SW 1271 (cell line): ENCODE results near the gene SLC28A2.
"Not testable (repeated sequence)": the region's sequence is repeated elsewhere in the genome, so short reads cannot be mapped to it uniquely, and the experiment has no call there.

ENCODE experiments used
- DNase-seq, 2 experiments: peaks; one replicate each; lab custom pipeline; 2025; lab: John Stamatoyannopoulos, UW

SLC28A2 gene, protein sequence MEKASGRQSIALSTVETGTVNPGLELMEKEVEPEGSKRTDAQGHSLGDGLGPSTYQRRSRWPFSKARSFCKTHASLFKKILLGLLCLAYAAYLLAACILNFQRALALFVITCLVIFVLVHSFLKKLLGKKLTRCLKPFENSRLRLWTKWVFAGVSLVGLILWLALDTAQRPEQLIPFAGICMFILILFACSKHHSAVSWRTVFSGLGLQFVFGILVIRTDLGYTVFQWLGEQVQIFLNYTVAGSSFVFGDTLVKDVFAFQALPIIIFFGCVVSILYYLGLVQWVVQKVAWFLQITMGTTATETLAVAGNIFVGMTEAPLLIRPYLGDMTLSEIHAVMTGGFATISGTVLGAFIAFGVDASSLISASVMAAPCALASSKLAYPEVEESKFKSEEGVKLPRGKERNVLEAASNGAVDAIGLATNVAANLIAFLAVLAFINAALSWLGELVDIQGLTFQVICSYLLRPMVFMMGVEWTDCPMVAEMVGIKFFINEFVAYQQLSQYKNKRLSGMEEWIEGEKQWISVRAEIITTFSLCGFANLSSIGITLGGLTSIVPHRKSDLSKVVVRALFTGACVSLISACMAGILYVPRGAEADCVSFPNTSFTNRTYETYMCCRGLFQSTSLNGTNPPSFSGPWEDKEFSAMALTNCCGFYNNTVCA

DNA sequence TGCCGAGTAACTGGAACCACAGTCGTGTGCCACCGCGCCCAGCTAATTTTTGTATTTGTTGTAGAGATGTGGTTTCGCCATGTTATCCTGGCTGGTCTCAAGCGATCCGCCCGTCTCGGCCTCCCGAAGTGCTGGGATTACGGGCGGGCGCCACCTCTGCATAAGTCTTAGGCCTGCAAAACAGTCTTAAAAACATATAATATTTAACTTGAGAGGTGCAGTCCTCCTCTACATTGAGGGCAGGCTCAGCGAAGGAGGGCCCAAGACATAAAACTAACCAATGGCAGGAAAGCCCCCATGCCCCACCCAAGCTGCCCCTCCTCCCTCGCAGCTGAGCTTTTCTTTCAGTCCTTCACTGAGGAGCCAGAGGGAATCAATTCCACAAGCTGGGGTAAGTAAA, at the start of gene SLC28A2:
SLC28A2 (plus strand) TSS at position 347 of the 400 bp plus-strand sequence. CDS start 982 bp downstream, outside the sequence.
- DNase-seq = no peak

- DNase-seq = no peak
Observed at GRCh38 chr15:45203182-45203581, 48.9 kb upstream of the SLC28A2 start.

GRCh38 chr15:45205192-45205591, 46.8 kb upstream of the SLC28A2 start:
- peak in 1 of 2 experiments; percentile 50 for DNase-seq

GRCh38 chr15:45212493-45212892, 39.5 kb upstream of the SLC28A2 start:
- no peak for DNase-seq

GRCh38 chr15:45221053-45221599, 30.9 kb upstream of the SLC28A2 start:
- no peak for DNase-seq

DNA sequence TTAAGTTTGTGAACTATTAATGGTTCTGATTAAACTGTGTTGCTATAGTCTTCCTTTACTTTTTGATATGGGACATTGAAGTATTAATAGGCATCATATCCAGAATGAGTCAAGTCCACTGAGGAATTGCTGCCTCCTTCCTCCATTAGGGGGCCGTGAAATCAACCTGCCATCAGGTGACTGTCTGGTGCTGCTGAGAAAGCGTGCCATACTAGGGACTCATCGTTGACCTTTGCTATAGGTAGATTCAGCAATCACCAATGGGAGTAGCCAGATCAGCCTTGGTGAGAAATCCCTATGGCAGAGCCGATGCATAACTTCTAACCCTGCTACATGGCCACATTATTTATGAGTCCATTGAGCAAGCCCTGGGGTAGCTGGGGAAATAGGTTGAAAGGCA, 30.1 kb upstream of the SLC28A2 start:
- no peak for DNase-seq

GRCh38 chr15:45224621-45225217, 27.3 kb upstream of the SLC28A2 start:
- no peak for DNase-seq

DNA sequence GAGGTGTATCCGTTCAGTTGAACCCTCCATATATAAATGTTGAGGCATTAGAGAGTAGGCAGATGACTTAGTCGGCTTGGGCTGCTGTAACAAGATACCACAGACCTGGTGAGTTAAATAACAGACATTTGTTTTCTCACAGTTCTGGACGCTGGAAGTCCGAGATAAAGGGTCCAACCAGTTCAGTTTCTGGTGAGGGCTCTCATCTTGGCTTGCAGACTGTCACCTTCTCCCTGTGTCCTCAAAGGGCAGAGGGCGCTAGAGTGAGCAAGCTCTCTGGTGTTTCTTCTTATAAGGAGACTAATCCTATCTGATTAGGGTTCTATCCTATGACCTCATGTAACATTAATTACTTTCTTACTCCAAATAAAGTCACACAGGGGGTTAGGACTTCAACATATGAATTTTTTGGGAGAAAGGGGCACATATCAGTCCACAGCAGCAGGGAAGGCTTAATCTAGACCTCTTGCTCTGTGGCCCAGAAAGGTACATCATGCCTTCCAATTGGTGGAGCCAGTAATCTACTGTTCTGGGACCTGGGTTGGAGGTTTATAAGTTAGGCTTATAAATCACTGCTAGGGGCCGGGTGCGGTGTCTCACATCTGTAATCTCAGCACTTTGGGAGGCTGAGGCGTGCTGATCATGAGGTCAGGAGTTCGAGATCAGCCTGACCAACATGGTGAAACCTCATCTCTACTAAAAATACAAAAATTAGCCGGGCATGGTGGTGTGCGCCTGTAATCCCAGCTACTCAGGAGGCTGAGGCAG, 26.3 kb upstream of the SLC28A2 start:
- DNase-seq = no peak

DNA sequence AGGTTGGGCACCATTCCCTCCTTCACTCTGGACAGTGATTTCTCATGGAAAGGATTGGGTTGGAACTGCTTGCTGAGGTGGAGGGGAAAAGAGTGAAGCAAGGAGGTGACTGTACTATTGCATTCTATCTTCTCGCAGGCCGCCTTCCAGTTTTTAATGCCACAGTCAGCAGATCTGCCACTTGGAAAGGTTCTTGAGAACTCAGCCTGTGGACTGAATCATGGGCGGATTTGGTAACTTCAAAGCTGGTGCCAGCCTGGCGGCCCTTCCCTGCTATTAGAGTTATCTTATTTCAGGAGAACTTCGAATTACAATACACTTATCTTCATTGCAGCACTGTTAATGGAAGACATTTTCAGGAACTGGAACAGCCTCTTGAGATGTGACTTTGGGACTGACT, 23.1 kb upstream of the SLC28A2 start:
- no peak for DNase-seq

DNA sequence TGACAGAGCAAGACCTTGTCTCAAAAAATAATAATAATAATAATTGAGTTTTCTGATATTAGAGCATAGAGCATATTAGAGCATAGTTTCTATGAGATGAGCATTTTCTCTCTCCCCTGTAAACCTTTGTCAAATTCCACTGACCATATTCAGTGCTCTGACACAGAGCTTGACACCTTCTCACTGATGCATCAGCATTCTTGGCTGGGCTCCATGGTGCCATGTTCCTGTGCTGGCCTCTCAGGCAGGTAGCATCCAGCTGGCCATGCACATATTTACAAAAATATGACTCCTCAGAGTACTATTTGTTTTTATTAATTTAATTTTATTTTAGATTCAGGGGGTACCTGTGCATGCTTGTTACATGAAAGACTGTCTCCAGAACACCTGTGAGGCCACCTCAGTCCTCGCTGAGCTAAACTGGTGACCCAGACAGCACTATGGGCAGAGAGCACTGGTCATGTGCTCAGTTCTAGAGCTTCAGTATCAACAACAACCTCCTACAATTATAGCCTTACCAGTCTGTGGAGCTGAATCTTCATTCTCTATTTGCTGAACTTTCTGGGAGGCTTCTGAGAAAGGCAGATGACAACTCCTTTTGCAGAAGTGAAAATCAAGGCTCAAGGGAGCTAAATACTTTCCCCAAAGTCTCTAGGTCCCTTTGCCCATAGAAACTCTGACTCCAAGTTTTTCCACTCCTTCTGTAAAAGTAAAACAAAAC, 21.6 kb upstream of the SLC28A2 start:
- DNase-seq = no peak

DNA sequence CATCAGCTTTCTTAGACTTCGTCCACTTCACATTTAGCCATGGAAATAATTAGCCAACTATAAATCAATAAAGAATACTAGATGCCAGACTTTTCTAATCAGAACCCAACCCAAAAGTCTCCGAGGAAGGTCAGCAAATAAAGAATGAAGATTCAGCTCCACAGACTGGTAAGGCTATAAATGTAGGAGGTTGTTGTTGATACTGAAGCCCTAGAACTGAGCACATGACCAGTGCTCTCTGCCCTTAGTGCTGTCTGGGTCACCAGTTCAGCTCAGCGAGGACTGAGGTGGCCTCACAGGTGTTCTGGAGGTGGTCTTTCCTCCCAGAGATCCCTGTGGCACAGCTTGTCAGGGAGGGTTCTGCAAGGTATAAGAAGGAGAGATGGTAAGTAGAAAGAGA, 20.9 kb upstream of the SLC28A2 start:
- no peak for DNase-seq

DNA sequence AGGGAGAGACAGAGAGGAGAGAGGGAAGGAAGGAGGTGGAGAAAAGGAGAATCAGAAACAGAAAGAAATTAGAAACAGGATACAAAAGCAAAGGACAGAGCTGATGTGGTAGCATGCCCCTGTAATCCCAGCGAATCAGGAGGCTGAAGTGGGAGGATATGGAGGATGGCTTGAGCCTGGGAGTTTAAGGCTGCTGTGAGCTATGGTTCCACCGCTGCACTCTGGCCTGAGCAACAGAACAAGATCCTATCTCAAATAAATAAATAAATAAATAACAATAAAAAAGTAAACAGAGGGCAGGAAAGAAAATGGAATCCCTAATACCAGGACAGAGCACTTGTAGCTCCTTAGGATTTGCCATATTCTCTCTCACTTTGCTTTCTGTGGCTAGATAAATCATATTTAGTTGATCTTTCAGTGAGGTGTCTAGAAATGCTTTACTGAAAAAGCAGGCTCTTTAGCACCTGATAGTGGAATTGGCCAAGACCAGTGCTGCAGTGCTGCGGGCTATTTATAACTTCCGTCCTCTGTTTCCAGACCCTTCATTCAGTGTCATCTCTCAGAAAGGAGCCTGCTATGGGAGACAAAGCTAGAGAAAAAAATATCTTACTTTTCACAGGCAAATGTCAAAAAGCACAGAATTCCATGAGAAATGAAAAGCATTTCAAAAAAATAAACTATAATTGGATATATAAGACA, 20.0 kb upstream of the SLC28A2 start:
- no peak for DNase-seq

DNA sequence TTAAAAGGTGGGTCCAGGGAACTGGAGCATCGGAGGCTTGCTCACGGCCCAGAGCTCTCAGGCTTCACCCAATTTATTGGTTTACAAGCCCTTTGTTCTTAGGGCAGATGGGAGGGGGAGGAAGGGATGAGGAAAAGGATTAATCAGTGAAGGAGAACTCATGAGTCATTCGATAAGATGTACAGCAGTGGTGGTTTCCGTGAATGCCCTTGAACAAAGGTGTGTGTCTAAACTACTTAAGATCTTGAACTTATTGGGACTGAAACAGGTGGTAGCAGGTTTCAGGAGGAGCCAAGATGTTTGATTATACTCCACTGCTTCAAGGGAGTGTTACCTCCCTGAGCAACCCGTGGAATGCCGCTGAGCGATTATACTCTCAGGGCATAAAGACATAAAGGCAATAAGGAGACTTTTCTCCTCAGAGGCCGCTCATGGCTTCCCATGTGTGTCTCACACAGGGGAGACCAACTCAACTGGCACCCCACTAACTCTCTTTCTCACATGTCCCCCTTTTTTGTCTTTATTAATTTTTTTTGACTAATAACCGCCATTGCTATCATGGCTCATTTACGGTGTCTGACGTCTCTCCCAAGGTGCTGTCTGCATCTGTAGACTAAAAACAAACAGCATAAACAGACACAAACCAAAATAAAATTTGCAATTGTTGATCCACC, 17.3 kb upstream of the SLC28A2 start:
- DNase-seq = no peak

GRCh38 chr15:45236806-45237205, 15.2 kb upstream of the SLC28A2 start:
- DNase-seq = not testable (repeated sequence)

- no peak for DNase-seq
Observed at GRCh38 chr15:45242289-45242688, 9.7 kb upstream of the SLC28A2 start.

DNA sequence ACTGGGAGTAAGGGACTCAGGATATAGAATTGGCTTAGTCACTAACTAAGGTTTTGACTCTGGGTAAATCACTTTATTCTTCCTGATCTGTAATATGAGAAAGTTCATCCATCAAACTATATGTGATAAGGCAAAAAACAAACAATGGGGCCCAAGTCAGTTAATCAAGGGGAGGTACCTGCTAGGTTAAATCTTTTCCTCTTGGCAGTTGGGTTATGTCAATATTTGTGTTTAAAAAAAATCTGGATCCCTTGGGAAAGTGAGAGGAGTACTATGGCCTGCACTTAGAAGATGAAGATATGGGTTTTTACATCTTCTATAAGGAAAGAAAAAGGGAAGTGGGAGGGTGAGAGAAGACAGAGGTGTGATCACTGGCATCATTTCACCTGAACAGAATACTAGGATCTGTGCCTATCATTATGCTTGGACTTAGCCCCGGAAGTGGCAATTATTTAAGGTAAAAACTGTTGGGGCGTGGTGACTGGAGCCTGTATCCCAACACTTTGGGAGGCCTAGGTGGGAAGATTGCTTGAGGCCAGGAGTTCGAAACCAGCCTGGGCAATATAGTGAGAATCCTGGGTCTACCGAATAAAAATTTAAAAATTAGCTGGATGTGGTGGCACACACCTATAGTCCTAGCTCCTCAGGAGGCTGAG, 2.8 kb upstream of the SLC28A2 start:
- no peak for DNase-seq

- no peak for DNase-seq
Observed at GRCh38 chr15:45253330-45253729, 1.3 kb downstream of the SLC28A2 start.

- DNase-seq = no peak
Observed at GRCh38 chr15:45254405-45254804, 2.4 kb downstream of the SLC28A2 start.

GRCh38 chr15:45254824-45255223, 2.8 kb downstream of the SLC28A2 start:
- not testable (repeated sequence) for DNase-seq

DNA sequence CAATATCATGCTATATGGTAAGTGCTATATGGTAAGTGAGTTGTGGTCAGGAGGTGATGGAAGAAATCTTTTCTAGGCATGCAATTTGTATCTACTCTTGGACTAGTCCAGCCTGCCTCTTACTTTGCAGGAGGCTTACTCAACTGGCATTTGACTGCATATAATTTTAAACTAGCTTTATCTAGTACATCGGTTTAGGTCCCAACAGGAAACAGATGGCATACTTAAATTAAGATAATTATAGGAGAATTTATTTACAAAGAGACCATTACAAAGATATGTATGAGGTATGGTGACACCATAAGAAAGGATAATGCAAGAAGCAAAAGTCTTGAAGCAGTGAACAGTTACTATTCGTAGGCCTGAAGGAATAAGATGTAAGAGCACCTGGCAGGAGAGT, 7.8 kb downstream of the SLC28A2 start:
- DNase-seq = no peak
